ENCODE results near the gene ST6GALNAC5.
"Not testable (repeated sequence)": the region's sequence is repeated elsewhere in the genome, so short reads cannot be mapped to it uniquely, and the experiment has no call there.

The ST6GALNAC5 gene

DNA sequence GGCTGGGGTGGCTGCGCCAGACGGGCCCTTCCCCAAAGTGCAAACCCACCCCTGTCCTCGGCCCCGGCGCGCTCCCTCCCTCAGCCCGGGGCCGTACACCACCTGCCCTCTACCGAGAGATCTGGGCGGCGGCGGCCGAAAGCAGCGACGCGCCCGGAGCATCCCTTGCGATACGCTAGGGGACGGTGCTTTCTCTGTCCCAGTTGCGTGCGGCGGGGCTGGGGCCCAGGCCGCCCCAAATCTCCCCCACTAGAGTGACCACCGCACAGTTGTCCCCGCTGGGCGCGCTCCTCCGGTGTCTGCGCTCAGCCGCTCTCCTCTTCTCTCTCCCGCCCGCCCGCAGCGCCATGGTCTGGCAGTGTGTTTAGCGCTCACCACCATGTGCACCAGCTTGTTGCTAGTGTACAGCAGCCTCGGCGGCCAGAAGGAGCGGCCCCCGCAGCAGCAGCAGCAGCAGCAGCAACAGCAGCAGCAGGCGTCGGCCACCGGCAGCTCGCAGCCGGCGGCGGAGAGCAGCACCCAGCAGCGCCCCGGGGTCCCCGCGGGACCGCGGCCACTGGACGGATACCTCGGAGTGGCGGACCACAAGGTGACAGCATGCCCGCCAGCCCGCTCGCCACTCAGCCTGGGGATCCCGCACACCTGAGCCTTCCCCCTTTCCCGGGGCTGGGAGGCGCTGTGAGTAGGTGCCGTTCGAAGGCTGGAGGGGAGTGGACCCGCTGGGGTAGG, 1.0 kb downstream of the ST6GALNAC5 start:
- DNase-seq, result peak; percentile 4

- no peak for DNase-seq
Measured at GRCh38 chr1:76868916-76869315, 1.6 kb downstream of the ST6GALNAC5 start.

DNA sequence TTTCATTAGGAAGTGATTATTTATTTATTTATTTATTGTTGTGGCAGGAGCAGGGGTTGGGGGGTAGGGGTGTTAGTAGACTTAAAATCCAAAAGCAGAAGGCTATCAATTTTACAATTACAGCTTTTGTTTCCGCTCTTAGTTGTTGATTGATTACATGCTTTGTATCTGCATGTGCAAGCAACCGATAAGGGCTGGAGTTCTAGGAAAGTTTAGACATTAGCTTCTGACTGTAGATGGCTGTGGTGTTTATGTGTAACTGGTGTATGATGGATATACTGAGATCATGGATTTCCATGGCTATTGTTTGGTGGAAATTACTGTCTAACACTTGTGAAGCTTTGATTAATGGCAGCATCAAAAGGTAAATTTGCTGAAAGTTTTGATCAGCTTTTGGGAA, 2.8 kb downstream of the ST6GALNAC5 start:
- no peak for DNase-seq

DNA sequence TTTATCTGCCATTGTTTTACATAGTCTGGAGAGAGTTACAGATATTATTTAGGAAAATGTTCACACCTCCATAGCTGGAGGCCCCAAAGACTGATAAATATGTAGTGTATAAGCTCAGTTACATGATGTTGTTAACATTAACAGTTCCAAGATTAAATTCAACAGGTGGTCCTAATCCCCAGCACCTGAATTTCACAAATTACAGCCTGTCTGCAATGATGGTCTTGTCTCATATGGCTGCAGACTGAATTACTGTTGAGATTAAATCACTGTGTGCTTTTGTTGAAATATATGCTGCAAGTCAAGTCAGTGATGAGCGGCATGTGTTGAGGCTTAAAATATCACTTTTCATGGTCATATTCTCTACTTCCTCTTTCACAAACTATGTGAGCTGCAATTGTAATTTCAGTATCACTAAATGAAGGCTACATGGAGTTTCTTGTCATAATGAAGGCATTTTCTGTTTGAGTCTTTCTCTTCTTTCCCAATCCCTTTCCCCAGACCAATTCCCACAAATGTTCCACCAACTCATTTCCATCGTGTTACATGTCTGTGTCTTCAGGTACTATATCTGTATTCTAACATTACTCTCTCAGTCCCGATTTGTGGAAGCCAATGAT, 4.2 kb downstream of the ST6GALNAC5 start:
- DNase-seq, result peak; percentile 15

- no peak for DNase-seq
Measured at GRCh38 chr1:76872944-76873343, 5.7 kb downstream of the ST6GALNAC5 start.

DNA sequence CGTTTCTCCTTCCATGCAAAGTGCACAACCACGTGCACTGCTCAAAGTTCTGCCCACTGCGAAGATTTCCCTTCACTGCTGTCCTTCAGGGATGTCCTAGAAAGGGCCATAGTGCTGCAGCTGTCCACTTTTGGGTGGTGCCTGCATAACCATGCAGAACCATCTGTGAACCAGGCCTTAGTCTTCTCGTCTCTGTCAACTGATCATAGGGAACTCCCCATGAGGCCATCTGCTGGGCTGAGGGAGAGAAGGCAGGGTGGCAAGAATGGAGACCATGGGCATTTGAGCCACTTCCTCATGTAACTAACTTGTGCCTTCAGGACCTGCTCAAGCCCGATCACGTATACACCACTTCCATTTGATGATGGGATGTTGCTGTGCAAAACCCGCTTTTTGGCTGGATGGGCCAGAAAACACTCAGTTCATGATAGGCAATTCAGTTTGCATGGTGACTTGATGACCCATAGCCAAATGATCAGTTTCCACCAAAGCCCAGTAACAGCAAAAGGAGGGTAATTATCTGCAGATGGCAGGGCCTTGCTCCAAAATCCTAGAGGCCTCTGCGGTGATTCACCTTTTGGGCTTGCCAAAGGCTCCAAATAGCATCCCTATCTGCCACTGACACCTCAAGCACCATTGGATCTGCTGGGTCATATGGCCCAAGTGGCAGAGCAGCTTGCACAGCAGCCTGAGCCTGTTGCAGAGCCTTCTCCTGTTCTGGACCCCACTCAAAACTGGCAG, 9.5 kb downstream of the ST6GALNAC5 start:
- DNase-seq, result no peak

GRCh38 chr1:76879014-76879413, 11.7 kb downstream of the ST6GALNAC5 start:
- not testable (repeated sequence) for DNase-seq

- DNase-seq, result no peak
Measured at GRCh38 chr1:76881762-76882161, 14.5 kb downstream of the ST6GALNAC5 start.

- no peak for DNase-seq
Measured at GRCh38 chr1:76891931-76892622, 24.8 kb downstream of the ST6GALNAC5 start.

DNA sequence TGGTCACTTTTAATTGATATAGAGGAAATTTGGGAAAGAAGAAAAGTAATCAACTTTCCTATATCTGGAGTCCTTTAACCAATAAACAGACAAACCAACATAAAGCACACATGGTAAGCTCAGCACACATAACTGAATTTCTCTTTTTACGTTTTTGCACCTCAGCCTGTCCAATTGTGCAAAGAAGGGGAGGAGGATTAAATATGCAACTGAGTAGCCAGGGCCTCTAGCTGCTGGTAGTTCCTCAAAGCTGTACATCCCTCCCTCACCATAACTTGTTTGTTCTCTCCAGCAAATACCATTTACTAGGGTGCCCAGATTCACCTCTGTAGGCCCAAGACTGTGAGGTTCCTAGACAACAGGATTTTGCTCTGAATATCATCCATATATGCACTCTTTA, 25.4 kb downstream of the ST6GALNAC5 start:
- DNase-seq, result no peak

GRCh38 chr1:76901158-76901767, 34.0 kb downstream of the ST6GALNAC5 start:
- peak; percentile 46 for DNase-seq

- DNase-seq, result peak; percentile 21
Measured at GRCh38 chr1:76905876-76906595, 38.8 kb downstream of the ST6GALNAC5 start.

DNA sequence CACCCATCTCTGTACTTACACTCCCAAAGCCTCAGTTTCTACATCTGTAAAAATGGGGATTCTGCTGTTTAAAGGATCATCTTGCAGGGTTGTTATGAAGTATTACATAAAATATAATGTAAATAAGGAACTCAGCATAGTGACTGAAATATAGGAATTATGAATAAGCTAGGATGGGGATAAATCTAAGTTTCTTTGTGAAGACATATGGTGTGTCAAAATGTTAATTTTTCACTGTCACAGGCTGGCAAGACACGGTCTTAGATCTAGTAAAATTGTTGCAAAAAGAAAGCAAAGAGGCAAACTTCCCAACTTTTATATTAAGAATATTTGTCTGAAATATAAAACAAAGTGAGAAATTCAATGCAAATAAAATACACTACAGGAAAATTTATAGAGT, 42.0 kb downstream of the ST6GALNAC5 start:
- DNase-seq, result no peak

DNA sequence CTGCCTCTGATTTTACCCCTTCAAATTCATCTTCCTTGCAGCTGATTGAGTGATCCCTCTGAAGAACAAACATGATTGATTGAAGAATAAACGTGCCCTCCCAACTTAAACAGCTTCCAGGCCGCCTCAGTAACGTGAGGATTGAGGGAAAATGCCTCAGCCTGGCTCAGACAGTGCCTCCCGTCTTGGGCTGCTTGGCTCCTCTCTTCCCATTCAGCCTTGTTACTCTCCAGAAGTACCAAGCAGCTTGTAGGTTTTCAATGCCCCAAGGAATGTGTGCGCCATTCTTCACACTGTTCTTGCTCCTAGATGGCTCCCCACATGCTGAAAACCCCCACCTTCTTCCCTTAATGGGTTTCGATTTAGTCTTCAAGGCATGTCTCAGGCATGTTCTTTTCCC, 51.8 kb downstream of the ST6GALNAC5 start:
- no peak for DNase-seq

- DNase-seq, result no peak
Measured at GRCh38 chr1:76921590-76921989, 54.3 kb downstream of the ST6GALNAC5 start.

GRCh38 chr1:76925825-76926224, 58.5 kb downstream of the ST6GALNAC5 start:
- DNase-seq, result no peak

- no peak for DNase-seq
Measured at GRCh38 chr1:76928522-76928921, 61.2 kb downstream of the ST6GALNAC5 start.

GRCh38 chr1:76929136-76929535, 61.9 kb downstream of the ST6GALNAC5 start:
- DNase-seq, result no peak

DNA sequence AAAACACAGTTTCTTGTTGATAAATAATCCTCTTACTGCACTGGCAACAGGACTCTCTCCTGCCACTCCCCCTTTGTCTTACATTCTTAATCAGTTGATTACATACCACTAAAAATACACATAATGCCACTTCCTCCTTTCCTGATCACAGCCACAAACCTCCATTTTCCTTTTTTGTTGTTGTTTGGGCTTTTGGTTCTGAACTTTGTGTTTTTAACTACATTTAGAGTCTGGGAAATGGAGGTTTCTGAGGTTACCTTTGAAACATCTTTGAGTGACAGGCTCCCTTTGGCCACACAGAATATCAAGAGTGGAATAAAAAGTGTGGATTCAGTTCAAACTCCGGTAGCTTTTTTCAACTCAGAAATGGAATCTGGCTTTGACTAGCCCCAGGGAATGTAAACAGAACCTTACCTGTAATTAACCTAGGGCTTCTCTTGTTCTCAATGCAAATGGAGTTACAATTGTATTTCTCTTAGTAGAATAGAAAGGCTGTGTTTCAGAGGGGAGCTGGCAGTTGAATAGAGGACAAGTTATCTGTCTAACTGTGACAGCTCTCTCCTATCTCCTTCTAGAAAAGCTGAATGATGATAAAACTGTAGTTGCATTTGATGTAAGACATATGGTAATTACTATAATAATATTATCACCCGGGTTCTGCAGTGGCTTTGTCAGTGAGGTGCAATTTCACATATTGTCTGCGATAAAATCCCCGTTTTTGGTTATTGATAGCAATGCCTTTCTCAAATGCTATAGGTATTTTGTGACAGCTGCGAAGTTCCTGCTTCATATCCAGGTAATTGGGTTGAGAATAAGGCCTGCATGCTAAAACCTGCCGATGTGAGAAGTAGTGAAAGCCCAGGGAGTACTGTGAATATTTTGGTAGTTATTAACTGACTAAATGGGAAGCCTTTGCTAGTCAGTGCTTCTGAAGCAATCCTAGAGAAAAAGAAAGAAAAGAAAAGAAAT, 66.9 kb downstream of the ST6GALNAC5 start:
- no peak for DNase-seq

- DNase-seq, result no peak
Measured at GRCh38 chr1:76938304-76938703, 71.0 kb downstream of the ST6GALNAC5 start.
